Measurements from ENCODE around the gene SCLY.
"Not testable (repeated sequence)": the region's sequence is repeated elsewhere in the genome, so short reads cannot be mapped to it uniquely, and the experiment has no call there.

SCLY gene

DNA sequence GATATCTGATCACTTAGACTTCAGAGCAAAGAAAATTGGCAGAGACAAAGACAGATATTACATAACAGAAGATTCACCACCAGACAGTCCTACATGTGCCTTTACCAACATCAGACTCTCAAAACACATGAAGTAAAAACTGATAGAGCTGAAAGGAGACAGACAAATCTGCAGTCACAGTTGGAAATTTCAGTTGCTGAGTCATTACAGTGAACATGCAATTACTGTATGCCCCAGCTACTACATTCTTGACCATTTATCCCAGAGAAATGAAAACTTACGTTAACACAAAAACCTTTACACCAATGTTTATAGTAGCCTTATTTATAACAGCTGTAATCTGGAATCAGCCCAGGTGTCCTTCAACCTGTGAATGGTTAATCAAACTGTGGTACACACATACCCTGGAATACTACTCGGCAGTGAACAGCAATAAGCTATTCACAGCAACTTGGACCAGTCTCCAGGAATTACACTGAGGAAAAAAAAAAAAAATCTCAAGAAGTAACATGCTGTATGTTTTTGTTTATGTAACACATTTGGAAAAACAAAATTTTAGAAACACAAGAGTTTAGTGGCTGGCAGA is 7.5 kb upstream of the SCLY start:
- no peak overlapping the region for H3K4me3 ChIP-seq (ENCODE audit: low read length)
- TF ChIP-seq, protein P1, sequence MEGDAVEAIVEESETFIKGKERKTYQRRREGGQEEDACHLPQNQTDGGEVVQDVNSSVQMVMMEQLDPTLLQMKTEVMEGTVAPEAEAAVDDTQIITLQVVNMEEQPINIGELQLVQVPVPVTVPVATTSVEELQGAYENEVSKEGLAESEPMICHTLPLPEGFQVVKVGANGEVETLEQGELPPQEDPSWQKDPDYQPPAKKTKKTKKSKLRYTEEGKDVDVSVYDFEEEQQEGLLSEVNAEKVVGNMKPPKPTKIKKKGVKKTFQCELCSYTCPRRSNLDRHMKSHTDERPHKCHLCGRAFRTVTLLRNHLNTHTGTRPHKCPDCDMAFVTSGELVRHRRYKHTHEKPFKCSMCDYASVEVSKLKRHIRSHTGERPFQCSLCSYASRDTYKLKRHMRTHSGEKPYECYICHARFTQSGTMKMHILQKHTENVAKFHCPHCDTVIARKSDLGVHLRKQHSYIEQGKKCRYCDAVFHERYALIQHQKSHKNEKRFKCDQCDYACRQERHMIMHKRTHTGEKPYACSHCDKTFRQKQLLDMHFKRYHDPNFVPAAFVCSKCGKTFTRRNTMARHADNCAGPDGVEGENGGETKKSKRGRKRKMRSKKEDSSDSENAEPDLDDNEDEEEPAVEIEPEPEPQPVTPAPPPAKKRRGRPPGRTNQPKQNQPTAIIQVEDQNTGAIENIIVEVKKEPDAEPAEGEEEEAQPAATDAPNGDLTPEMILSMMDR (IDR thresholded peaks at IDR 0.05; ENCODE audit: insufficient read depth, low read depth, low read length, missing control alignments): no peak
- no peak for DNase-seq (ENCODE audit: low read depth)

DNA sequence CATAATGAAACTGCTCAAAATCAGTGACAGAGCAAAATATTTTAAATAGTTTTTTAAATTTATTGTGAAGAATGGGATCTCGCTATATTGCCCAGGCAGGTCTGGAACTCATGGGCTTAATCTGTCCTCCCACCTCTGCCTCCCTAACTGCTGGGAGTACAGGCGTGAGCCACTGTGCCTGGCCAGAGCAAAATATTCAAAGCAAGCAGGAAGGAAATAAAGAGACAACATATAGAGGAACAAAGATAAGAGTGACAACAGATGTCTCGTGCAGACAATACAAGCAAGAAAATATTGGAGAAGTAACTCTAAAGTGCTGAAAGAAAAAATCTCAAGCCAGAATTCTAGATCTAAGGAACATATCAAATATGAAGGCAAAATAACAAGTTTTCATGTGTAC is 5.0 kb upstream of the SCLY start:
- DNase-seq (ENCODE audit: low read depth): no peak
- TF ChIP-seq, protein P1 (IDR thresholded peaks at IDR 0.05; ENCODE audit: insufficient read depth, low read depth, low read length, missing control alignments): no peak

DNA sequence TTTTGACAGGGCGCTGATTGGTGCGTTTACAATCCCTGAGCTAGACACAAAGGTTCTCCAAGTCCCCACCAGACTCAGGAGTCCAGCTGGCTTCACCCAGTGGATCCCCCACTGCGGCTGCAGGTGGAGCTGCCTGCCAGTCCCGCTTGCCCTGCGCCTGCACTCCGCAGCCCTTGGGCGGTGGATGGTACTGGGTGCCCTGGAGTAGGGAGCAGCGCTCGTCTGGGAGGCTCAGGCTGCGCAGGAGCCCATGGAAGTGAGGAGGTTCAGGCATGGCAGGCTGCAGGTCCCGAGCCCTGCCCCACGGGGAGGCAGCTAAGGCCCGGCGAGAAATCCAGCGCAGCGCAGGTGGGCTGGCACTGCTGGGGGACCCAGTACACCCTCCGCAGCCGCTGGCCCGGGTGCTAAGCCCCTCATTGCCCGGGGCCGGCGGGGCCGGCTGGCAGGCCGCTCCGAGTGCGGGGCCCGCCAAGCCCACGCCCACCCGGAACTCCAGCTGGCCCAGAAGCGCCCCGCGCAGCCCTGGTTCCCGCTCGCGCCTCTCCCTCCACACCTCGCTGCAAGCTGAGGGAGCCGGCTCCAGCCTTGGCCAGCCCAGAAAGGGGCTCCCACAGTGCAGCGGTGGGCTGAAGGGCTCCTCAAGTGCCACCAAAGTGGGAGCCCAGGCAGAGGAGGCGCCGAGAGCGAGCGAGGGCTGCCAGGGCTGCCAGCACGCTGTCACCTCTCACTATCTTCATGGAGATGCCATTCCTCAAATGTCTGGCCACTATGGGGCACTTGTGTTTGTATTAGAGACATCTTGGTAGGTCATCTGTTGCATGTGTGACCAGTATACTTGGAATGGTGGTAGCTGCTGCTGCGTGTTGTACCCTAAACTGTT is 2.9 kb upstream of the SCLY start:
- H3K4me3 ChIP-seq (ENCODE audit: low read length); DNase-seq (ENCODE audit: low read depth): not testable (repeated sequence)

More for the DNA sequence above, 5.0 kb upstream of the SCLY start:
- H3K4me3 ChIP-seq (ENCODE audit: low read length): no peak overlapping the region

DNA sequence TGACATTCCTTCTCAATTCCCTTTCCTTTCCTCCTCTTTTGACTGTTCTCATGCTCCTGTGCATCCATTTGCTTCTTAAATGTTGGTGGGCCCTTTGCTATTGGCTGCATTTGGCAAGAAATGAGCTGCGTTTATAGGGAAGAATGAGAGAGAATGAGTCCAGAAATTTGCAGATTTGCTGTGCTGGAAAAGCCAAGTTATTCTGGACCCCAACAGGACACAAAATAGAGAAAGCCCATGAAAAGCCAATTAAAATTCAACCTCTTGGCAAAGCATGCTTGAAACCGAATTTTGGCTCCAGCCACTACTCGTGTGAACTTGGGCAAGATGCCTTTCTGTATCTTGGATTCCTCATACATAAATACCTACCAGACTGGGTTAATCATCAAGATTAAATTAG is 1.3 kb upstream of the SCLY start:
- DNase-seq (ENCODE audit: low read depth): no peak
- peak overlapping the region; percentile 83 for H3K4me3 ChIP-seq (ENCODE audit: low read length)
- TF ChIP-seq, protein P1 (IDR thresholded peaks at IDR 0.05; ENCODE audit: insufficient read depth, low read depth, low read length, missing control alignments): no peak

DNA sequence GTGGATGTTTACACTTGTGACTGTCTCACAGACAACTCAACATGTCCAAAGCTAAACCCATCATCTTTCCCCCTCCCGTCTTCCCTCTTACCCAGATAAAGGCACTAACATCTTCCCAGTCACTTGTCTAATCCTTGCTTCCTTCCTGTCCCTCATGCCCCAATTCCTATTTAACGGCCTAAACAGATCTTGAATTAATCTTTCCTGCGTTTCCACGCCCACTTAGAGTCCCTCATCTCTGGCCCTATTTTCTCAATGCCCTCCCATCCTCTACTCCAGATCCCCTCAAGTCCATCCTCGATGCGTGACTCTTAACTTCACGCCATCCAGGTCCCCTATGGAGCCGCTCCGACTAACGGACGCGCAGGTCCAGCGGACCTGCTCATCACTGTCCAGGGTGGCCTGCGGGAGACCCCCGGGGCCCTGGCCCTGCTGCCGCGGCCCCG is 682 bp upstream of the SCLY start:
- peak overlapping the region; percentile 83 for H3K4me3 ChIP-seq (ENCODE audit: low read length)
- TF ChIP-seq, protein P1 (IDR thresholded peaks at IDR 0.05; ENCODE audit: insufficient read depth, low read depth, low read length, missing control alignments): no peak
- no peak for DNase-seq (ENCODE audit: low read depth)

DNA sequence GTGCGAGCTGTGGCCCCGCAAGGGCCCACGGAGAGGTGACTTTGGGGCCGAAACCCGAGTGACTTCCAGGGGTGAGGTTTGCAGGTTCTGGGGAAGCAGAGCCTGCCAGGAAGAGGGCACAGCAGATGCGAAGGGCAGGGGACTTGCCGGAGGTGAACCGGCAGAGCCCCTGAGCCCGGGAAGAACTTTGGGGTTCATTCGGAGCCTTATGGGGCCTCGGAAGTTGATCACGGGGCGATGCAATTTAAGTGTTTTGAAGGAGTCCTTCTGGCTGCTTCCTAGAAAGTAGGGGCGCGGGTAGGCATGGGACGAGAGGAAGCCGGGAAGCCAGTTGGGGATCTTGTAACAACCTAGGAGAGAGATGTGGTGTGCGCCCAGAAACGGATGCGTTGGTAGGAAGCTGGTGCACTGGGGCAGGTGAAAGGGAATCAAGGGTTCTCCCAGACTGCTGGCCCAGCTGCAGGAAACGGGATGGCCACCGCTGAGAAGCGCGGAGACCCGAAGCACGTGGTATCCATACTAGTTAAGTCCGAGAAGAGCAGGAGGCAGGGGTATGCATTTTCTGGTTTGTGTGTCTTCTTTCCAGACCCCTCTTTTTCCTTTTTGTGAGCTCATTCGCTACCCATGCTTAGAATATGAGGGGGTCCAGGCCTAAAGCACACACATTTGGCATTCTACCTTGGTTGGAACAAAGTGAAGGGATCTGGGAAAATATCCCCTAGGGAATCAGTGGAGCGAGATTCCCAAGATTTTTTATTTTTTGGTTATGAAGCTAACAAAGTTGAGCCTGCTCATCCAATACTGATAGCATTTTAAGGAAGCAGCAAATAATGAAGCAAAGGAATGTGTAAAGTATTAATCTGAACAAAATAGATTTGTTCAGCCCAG is 758 bp downstream of the SCLY start:
- TF ChIP-seq, protein P1 (IDR thresholded peaks at IDR 0.05; ENCODE audit: insufficient read depth, low read depth, low read length, missing control alignments): no peak
- peak; percentile 48 for DNase-seq (ENCODE audit: low read depth)
- H3K4me3 ChIP-seq (ENCODE audit: low read length): peak overlapping the region; percentile 85

Measured in epithelial cell of esophagus (primary cell).